Psoas muscle (tissue), 8 donors: ENCODE data around the gene MFN2. TPM values are rescaled to one million over a fixed set of nuclear protein-coding genes. Genes with fewer than 3 reads are reported as not detected.
"Not testable (repeated sequence)": the region's sequence is repeated elsewhere in the genome, so short reads cannot be mapped to it uniquely, and the experiment has no call there.

Source experiments
- ATAC-seq, 4 donors: fragments of 200-7000 bp; cut with Tn5 transposase; one replicate each; pipeline ENCODE4 v1.9.1; 2020; ENCODE audit warnings: moderate library complexity in 3 of 4, mild to moderate bottlenecking in 2 of 4
- DNase-seq, 2 donors: peaks; one replicate each; pipeline ENCODE4 v3.0.0-alpha.2; 2020
- H3K27ac ChIP-seq: fragments of 200-600 bp; one replicate; pipeline ENCODE4 v1.8.0; 2022
- H3K27me3 ChIP-seq, 3 donors: fragments of 200-600 bp in 1 of 3; one replicate each; pipeline versions ENCODE4 v1.6.1 to v1.8.0; 2013 to 2022; ENCODE audit warnings: low read length in 2 of 3, mild to moderate bottlenecking in 2 of 3, moderate library complexity in 1 of 3; ENCODE audit not compliant: insufficient read depth in 3 of 3
- H3K36me3 ChIP-seq, 2 donors: fragments of 200-600 bp in 1 of 2; one replicate each; pipeline versions ENCODE4 v1.6.1 to v1.8.0; 2013 to 2022; ENCODE audit warnings: low read depth in 1 of 2, mild to moderate bottlenecking in 1 of 2, moderate library complexity in 1 of 2; ENCODE audit not compliant: insufficient read depth in 1 of 2
- H3K4me1 ChIP-seq: fragments of 200-600 bp; one replicate; pipeline ENCODE4 v1.8.0; 2022
- H3K4me3 ChIP-seq: fragments of 200-600 bp; one replicate; pipeline ENCODE4 v1.8.0; 2022; ENCODE audit warnings: mild to moderate bottlenecking
- H3K9me3 ChIP-seq: fragments of 200-600 bp; one replicate; pipeline ENCODE4 v1.8.0; 2022
- WGBS, 3 donors: extraction: QIAGEN DNeasy Blood & Tissue Kit; methylation state at CpG; one replicate each; pipeline versions ENCODE4 v1.1.6 to v1.1.7; 2013; 5-methylcytosine and 5-hydroxymethylcytosine counted together
- intact Hi-C, 2 donors: fragments of 100-400 bp; cut with DNase I; formaldehyde crosslinking; loops; one replicate each; pipeline versions ENCODE4 v1.11.0 to v1.14.2; 2022
- polyA plus RNA-seq, 3 donors: library from polyadenylated mRNA; stranded (reverse); fragments of 200-250 nt; gene quantifications; one replicate each; pipeline ENCODE4 v1.2.3, GENCODE V29; 2013
- total RNA-seq, 4 donors: library from RNA; stranded (reverse); fragmentation: NEBNext Ultra II Directional in 2 of 4; extraction: Animal tissue kit (Norgen Biotek cat#: 25700) in 2 of 4; gene quantifications; one replicate each; pipeline versions ENCODE4 v1.2.1 to v1.2.4, GENCODE V29; 2021 to 2023
- TF ChIP-seq, protein P1 (sequence below): fragments of 200-600 bp; IDR thresholded peaks from one replicate; pipeline ENCODE4 v1.8.0; 2022; ENCODE audit warnings: antibody characterized with exemption
- donor health status: healthy with polysubstance abuse.
- donor health status: DM: no; HTN: no; CAD: no; lungs with moderate emphysema.
- donor health status: Bipolar disorder and iron deficiency.
- donor health status: healthy.
- donor health status: DM: yes; HTN: yes; CAD: no.
- donor health status: DM: no; HTN: no; CAD: no.
- donor health status: DM: no; HTN: no; CAD: no.
- donor health status: DM: yes; HTN: yes; CAD: no.

Gene MFN2
- total and polyA plus RNA-seq, 7 donors, result 163 to 542 (median 245) TPM

DNA sequence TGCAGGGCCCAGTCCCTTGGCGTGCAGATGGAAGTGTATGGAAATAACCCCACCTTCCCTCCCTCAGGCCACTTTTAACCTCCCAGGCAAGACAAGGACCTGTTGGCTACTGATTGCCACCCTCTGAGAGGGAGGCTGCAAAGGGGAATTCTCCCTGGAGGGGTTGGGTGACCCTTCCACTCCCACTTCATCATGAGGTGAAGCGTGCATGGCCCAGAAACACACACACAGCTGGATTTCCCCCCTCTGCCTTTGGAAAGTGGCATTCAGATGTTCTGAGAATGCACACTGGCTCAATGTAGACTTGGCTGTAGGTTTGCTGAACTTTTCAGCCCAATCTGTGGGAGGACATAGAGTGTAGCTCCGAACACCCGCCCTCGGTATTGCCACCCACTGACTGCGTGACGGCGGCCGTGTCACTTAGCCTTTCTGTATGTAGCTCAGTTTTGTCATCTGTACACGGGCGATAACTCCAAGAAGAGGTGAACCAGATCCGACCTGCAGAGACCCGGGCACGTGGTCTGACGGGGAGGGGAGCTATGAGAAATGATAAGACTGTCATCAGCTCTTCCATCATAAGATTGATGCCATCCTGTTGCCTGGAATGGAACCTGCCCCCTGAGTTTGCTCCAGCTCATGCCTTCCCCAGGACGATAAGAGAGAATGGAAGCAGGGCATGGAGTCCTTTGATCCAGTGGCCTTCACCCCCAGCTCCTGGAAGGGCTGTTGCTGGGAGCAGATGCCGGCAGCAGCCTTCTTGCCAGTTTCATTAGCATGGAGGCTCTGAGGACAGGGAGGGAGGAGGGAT is 58.3 kb downstream of the MFN2 start:
- peak in 1 of 4 donors; percentile 57 for ATAC-seq
- Histone ChIP-seq H3K4me3 (no peak overlapping the region), H3K9me3 (no peaks in the 10 kb centered on the region), H3K36me3 (no peaks in the 10 kb centered on the region), H3K27me3 (no peaks in the 10 kb centered on the region), H3K27ac (no peak overlapping the region), H3K4me1 (no peaks in the 10 kb centered on the region)
- intact Hi-C loops, result no loop called here
- no peak for DNase-seq
- 82 to 86% (median 84%) methylated on average over 17 of the region's 17 CpGs for WGBS, 3 donors
- TF ChIP-seq, protein P1, sequence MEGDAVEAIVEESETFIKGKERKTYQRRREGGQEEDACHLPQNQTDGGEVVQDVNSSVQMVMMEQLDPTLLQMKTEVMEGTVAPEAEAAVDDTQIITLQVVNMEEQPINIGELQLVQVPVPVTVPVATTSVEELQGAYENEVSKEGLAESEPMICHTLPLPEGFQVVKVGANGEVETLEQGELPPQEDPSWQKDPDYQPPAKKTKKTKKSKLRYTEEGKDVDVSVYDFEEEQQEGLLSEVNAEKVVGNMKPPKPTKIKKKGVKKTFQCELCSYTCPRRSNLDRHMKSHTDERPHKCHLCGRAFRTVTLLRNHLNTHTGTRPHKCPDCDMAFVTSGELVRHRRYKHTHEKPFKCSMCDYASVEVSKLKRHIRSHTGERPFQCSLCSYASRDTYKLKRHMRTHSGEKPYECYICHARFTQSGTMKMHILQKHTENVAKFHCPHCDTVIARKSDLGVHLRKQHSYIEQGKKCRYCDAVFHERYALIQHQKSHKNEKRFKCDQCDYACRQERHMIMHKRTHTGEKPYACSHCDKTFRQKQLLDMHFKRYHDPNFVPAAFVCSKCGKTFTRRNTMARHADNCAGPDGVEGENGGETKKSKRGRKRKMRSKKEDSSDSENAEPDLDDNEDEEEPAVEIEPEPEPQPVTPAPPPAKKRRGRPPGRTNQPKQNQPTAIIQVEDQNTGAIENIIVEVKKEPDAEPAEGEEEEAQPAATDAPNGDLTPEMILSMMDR, result no peak

DNA sequence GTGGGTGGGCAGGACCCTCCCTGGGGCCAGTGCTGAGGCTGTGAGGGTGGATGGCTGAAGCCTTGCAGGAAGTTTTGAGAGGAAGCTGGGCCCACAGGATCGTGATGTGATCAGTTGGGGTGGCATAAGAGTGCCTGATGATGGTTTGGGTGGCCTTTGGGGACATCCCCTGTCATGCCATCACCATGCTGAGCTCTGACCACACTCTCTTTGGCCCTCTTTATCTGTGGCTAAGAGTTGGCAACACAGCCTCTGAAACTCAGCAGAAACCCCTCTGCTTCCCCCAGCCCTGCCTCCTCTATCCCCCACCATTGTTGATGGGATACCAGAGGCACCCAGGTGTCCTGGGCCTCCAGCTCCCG is 58.9 kb downstream of the MFN2 start:
- Histone ChIP-seq H3K27me3 (no peaks in the 10 kb centered on the region), H3K4me1 (no peaks in the 10 kb centered on the region), H3K36me3 (no peaks in the 10 kb centered on the region), H3K4me3 (no peak overlapping the region), H3K9me3 (no peaks in the 10 kb centered on the region), H3K27ac (no peak overlapping the region)
- ATAC-seq, result no peak
- no peak for DNase-seq
- WGBS, 3 donors, result 43 to 60% (median 52%) methylated on average over 2 of the region's 2 CpGs
- intact Hi-C loops, result no loop called here
- TF ChIP-seq, protein P1, result no peak

DNA sequence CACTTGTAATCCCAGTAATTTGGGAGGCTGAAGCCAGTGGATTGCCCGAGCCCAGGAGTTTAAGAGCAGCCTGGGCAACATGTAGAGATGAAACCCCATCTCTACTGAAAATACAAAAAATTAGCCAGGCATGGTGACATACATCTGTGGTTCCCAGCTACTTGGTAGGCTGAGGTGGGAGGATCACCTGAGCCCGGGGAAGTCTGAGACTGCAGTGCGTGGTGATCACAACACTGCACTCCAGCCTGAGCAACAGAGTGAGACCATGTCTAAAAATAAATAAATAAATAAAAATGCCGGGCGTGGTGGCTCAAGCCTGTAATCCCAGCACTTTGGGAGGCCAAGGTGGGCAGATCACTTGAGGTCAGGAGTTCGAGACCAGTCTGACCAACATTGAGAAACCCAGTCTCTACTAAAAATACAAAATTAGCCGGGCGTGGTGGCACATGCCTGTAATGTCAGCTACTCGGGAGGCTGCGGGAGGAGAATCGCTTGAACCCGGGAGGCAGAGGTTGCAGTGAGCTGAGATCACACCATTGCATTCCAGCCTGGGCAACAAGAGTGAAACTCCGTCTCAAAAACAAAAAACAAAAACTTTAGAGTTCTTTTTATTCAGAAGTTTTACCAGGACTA is 59.7 kb downstream of the MFN2 start:
- H3K4me1 ChIP-seq, result not testable (repeated sequence)

DNA sequence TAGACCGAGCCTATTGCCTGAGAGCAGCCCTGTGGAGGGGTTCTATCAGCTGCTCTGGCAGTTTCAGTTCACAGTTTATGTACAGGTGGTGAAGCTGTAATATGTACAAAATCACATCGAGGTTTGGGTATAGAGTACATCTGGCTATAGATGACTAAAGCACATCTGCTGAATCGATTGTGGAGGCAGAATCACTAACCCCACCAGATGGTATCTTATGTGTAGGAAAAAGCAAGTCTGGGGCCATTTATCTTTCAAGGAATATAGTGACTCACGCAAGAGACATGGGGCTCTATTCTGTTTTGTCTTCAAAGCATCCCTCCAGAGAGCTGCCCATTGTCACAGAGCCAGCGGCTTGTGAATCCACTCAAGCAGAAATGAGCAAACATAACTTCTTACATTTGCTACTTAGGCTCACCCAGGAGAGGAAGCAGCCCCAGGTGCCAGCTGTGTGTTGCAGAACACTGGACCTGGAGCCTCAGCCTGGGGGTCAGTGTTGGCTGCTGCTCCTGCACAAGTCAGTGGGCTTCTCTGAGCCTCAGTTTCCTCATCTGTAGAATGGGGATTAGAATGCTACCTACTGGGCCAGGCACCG is 60.3 kb downstream of the MFN2 start:
- TF ChIP-seq, protein P1, result no peak
- no peaks in the 10 kb centered on the region for H3K9me3 ChIP-seq
- no peaks in the 10 kb centered on the region for H3K27me3 ChIP-seq
- no peak overlapping the region for H3K4me3 ChIP-seq
- no peak overlapping the region for H3K27ac ChIP-seq
- DNase-seq, result no peak
- WGBS, 3 donors, result 61 to 66% (median 65%) methylated on average over 6 of the region's 6 CpGs
- intact Hi-C loops, result no loop called here
- no peaks in the 10 kb centered on the region for H3K36me3 ChIP-seq
- peaks cover 4% of the 10 kb centered on the region for H3K4me1 ChIP-seq
- no peak for ATAC-seq

More for the DNA sequence above, 59.7 kb downstream of the MFN2 start:
- H3K9me3 ChIP-seq, H3K27ac ChIP-seq, H3K36me3 ChIP-seq, intact Hi-C loops, DNase-seq, H3K4me3 ChIP-seq, ATAC-seq, H3K27me3 ChIP-seq: not testable (repeated sequence)
- 89 to 94% (median 89%) methylated on average over 13 of the region's 13 CpGs for WGBS, 3 donors

DNA sequence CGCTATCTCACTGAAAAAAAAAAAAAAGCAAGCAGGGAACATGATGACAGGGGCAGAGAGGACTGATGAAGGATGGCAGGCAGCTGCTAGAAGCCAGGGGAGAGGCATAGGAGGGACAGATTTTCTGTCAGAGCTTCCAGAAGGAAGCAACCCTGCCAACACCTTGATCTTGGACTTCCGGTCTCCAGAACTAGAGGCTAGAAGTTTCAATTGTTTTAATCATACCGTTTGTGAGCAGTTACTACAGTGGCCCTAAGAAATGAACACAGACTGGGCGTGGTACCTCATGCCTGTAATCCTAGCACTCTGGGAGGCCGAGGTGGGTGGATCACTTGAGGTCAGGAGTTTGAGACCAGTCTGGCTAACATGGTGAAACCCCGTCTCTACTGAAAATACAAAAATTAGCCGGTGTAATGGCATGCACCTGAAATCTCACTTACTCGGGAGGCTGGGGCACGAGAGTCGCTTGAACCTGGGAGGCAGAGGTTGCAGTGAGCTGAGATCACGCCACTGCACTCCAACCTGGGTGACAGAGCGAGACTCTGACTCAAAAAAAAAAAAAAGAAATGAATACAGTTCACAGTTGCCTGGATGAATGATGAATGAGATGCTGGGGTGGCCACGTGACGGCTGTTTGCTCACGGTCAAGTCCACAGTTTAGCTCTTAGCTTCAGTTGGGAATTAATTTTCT is 64.1 kb downstream of the MFN2 start:
- H3K36me3 ChIP-seq, H3K27me3 ChIP-seq, intact Hi-C loops, H3K4me1 ChIP-seq, H3K4me3 ChIP-seq, H3K9me3 ChIP-seq: not testable (repeated sequence)
- 46 to 56% (median 47%) methylated on average over 15 of the region's 15 CpGs for WGBS, 3 donors
- peak overlapping the region; percentile 66 for H3K27ac ChIP-seq
- ATAC-seq (peak; percentile 90 to 93 (median 91)), DNase-seq (peak in 1 of 2 donors; percentile 38)
